ENCODE measurements around the gene ABCG1.

Gene ABCG1

GRCh38 chr21:42193131-42193671 is 25.7 kb upstream of the ABCG1 start:
- no peak for DNase-seq

GRCh38 chr21:42193721-42194120 is 25.2 kb upstream of the ABCG1 start:
- DNase-seq: no peak

- no peak for DNase-seq
Measured at GRCh38 chr21:42194863-42195262, 24.1 kb upstream of the ABCG1 start.

GRCh38 chr21:42195378-42196031 is 23.4 kb upstream of the ABCG1 start:
- no peak for DNase-seq

GRCh38 chr21:42198929-42199867 is 19.7 kb upstream of the ABCG1 start:
- DNase-seq: no peak

- DNase-seq: no peak
Measured at GRCh38 chr21:42199868-42200463, 19.0 kb upstream of the ABCG1 start.

- no peak for DNase-seq
Measured at GRCh38 chr21:42200906-42201614, 17.9 kb upstream of the ABCG1 start.

- no peak for DNase-seq
Measured at GRCh38 chr21:42201615-42202161, 17.3 kb upstream of the ABCG1 start.

GRCh38 chr21:42202321-42202720 is 16.6 kb upstream of the ABCG1 start:
- no peak for DNase-seq

GRCh38 chr21:42203321-42203720 is 15.6 kb upstream of the ABCG1 start:
- DNase-seq: no peak

- DNase-seq: no peak
Measured at GRCh38 chr21:42203936-42204335, 15.0 kb upstream of the ABCG1 start.

- DNase-seq: no peak
Measured at GRCh38 chr21:42207426-42207825, 11.5 kb upstream of the ABCG1 start.

GRCh38 chr21:42208036-42208435 is 10.9 kb upstream of the ABCG1 start:
- DNase-seq: no peak

GRCh38 chr21:42208801-42209490 is 10.0 kb upstream of the ABCG1 start:
- no peak for DNase-seq

GRCh38 chr21:42209801-42210479 is 9.0 kb upstream of the ABCG1 start:
- no peak for DNase-seq

- DNase-seq: no peak
Measured at GRCh38 chr21:42212266-42212665, 6.7 kb upstream of the ABCG1 start.

GRCh38 chr21:42213082-42213774 is 5.7 kb upstream of the ABCG1 start:
- no peak for DNase-seq

- DNase-seq: no peak
Measured at GRCh38 chr21:42214081-42214750, 4.7 kb upstream of the ABCG1 start.

- DNase-seq: no peak
Measured at GRCh38 chr21:42214921-42215320, 4.0 kb upstream of the ABCG1 start.
